ENCODE results near the gene CALHM1. TPM values are rescaled to one million over a fixed set of nuclear protein-coding genes. Genes with fewer than 3 reads are reported as not detected.
"Not testable (repeated sequence)": the region's sequence is repeated elsewhere in the genome, so short reads cannot be mapped to it uniquely, and the experiment has no call there.

Gene CALHM1
- total RNA-seq, 1 experiment from 2014 or later: not detected

- DNase-seq: no peak
- Histone ChIP-seq H3K9me3 (no peaks in the 10 kb centered on the region), H3K36me3 (peaks cover 83% of the 10 kb centered on the region), H3K27me3 (no peaks in the 10 kb centered on the region), H3K4me3 (no peak overlapping the region)
Observed at GRCh38 chr10:103427866-103428265, 30.8 kb downstream of the CALHM1 start.

GRCh38 chr10:103423748-103424147 lies 35.0 kb downstream of the CALHM1 start:
- Histone ChIP-seq H3K4me3 (no peak overlapping the region), H3K36me3 (peaks cover 78% of the 10 kb centered on the region)

GRCh38 chr10:103419101-103419500 lies 39.6 kb downstream of the CALHM1 start:
- peaks cover 80% of the 10 kb centered on the region for H3K36me3 ChIP-seq
- H3K4me3 ChIP-seq: no peak overlapping the region
- no peaks in the 10 kb centered on the region for H3K27me3 ChIP-seq
- no peak for DNase-seq
- H3K9me3 ChIP-seq: no peaks in the 10 kb centered on the region

More at GRCh38 chr10:103423748-103424147, 35.0 kb downstream of the CALHM1 start:
- DNase-seq: no peak
- H3K9me3 ChIP-seq: no peaks in the 10 kb centered on the region
- H3K27me3 ChIP-seq: no peaks in the 10 kb centered on the region

DNA sequence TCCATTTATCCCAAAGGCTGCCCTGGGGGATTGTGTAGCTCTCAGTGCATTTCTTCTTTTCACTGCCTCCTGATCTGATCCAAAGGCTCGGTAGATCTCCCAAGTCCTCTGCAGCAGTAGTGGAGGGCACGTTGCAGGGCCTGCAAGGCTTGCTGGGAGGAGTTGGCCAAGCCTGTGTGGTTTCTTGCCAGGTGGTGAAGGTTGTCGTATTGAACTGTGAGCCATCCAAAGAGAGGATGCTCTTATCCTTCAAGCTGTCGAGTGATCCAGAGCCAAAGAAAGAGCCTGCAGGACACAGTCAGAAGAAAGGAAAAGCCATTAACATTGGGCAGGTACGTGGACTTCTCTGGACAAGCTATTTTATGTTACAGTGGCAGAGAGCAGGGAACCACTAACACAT lies 41.1 kb downstream of the CALHM1 start:
- DNase-seq: no peak
- Histone ChIP-seq H3K4me3 (no peak overlapping the region), H3K9me3 (no peaks in the 10 kb centered on the region), H3K36me3 (peaks cover 80% of the 10 kb centered on the region), H3K27me3 (no peaks in the 10 kb centered on the region)

DNA sequence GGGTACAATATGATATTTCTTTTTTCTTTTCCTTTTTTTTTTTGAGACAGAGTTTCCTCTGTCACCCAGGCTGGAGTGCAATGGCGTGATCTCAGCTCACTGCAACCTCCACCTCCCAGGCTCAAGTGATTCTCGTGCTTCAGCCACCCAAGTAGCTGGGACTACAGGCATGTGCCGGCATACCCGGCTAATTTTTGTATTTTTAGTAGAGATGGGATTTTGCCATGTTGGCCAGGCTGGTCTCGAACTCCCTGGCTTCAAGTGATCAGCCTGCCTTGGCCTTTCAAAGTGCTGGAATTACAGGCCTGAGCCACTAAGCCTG lies 41.6 kb downstream of the CALHM1 start:
- peaks cover 80% of the 10 kb centered on the region for H3K36me3 ChIP-seq
- H3K4me3 ChIP-seq, H3K9me3 ChIP-seq, DNase-seq, H3K27me3 ChIP-seq: not testable (repeated sequence)

DNA sequence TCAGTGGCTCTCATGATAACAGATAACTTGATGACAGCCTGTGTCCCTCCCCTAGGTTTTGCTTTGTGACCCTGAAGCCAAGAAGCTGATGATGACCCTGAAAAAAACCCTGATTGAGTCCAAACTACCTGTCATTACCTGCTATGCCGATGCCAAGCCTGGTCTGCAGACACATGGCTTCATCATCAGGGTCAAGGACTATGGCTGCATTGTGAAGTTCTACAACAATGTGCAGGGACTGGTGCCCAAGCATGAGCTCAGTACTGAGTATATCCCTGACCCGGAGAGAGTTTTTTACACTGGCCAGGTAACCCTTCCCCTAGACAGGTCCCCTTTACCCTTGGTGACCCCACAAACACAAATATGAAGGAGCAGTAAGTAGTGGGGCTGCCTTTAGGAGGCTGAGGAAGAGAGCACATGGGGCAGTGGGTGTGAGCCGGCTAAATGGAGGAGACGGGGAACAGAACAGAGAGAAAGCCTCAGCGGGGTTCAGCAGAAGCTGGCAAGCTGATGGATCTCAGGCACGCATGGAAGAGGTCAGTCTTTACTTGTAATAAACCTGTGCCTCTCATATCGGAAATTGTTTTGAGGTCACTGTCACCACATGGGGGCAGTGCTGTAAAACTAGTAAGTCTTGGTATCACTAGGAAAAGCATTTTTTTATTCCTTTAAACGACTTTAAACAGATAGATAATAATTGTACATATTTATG lies 42.1 kb downstream of the CALHM1 start:
- Histone ChIP-seq H3K9me3 (no peaks in the 10 kb centered on the region), H3K36me3 (peaks cover 84% of the 10 kb centered on the region), H3K27me3 (no peaks in the 10 kb centered on the region), H3K4me3 (no peak overlapping the region)
- peak; percentile 11 for DNase-seq

GRCh38 chr10:103415581-103415980 lies 43.1 kb downstream of the CALHM1 start:
- no peaks in the 10 kb centered on the region for H3K9me3 ChIP-seq
- no peak overlapping the region for H3K4me3 ChIP-seq
- H3K27me3 ChIP-seq: no peaks in the 10 kb centered on the region
- DNase-seq: no peak
- peaks cover 87% of the 10 kb centered on the region for H3K36me3 ChIP-seq

GRCh38 chr10:103413564-103413963 lies 45.1 kb downstream of the CALHM1 start:
- H3K27me3 ChIP-seq: no peaks in the 10 kb centered on the region
- H3K4me3 ChIP-seq: no peak overlapping the region
- peaks cover 90% of the 10 kb centered on the region for H3K36me3 ChIP-seq
- DNase-seq: no peak
- H3K9me3 ChIP-seq: no peaks in the 10 kb centered on the region

Other genes with a start within 250 kb of the CALHM1 start
- gene RPEL1, start 213.0 kb downstream of the CALHM1 start, total RNA-seq (2014; rRNA removed; shearing (Covaris generic); ENCODE audit: low replicate concordance): 0.03 TPM in 1 of 2 replicates, not detected in the other
- gene INA, start 181.8 kb downstream of the CALHM1 start, total RNA-seq (2014; rRNA removed; shearing (Covaris generic); ENCODE audit: low replicate concordance): not detected in 2 replicates
- 19.5 and 31.0 TPM in 2 replicates for gene PCGF6, start 107.8 kb downstream of the CALHM1 start, total RNA-seq (2014; rRNA removed; shearing (Covaris generic); ENCODE audit: low replicate concordance)
- gene TAF5, start 90.9 kb downstream of the CALHM1 start, total RNA-seq (2014; rRNA removed; shearing (Covaris generic); ENCODE audit: low replicate concordance): 6.8 and 9.0 TPM in 2 replicates
- 342 and 2,124 TPM in 2 replicates for gene ATP5MK, start 62.4 kb downstream of the CALHM1 start, total RNA-seq (2014; rRNA removed; shearing (Covaris generic); ENCODE audit: low replicate concordance)
- gene PDCD11, start 62.3 kb downstream of the CALHM1 start, total RNA-seq (2014; rRNA removed; shearing (Covaris generic); ENCODE audit: low replicate concordance): 36.6 and 42.5 TPM in 2 replicates
- gene CALHM2, start 6.5 kb downstream of the CALHM1 start, total RNA-seq (2014; rRNA removed; shearing (Covaris generic); ENCODE audit: low replicate concordance): not detected in 2 replicates
- gene CALHM3, start 20.3 kb upstream of the CALHM1 start, total RNA-seq (2014; rRNA removed; shearing (Covaris generic); ENCODE audit: low replicate concordance): not detected in 2 replicates
- not detected in 2 replicates for gene NEURL1, start 34.8 kb upstream of the CALHM1 start, total RNA-seq (2014; rRNA removed; shearing (Covaris generic); ENCODE audit: low replicate concordance)

All from MG63 (cell line).